A673 (cell line): Measurements from ENCODE around the gene VPS13D. TPM values are rescaled to one million over a fixed set of nuclear protein-coding genes. Genes with fewer than 3 reads are reported as not detected.

ENCODE experiments used
- BruUV-seq: library from RNA; stranded (reverse); fragments of 400-500 nt; replicated peaks from 2 replicates; lab custom pipeline; 2021; lab: Mats Ljungman, UMichigan
- CTCF ChIA-PET: fragments of 300-600 bp; sonication (Branson Sonifier 250); formaldehyde crosslinking; loops from one replicate; lab custom pipeline; 2022; ENCODE audit warnings: antibody characterized with exemption; lab: Charles Lee
- POLR2A ChIA-PET: fragments of 300-600 bp; sonication (Branson Sonifier 250); formaldehyde crosslinking; loops from one replicate; lab custom pipeline; 2022; ENCODE audit warnings: antibody characterized with exemption; ENCODE audit not compliant: low non-redundant PET; lab: Charles Lee
- DNase-seq: peaks from one replicate; pipeline ENCODE4 v3.0.0-alpha.2; 2015; ENCODE audit warnings: low spot score
- H3K27ac ChIP-seq: fragments of 200-600 bp; sonication (generic); 2 replicates; pipeline ENCODE4 v1.5.1; 2016; ENCODE audit warnings: mixed run types, low read depth, mild to moderate bottlenecking, mixed read lengths, antibody characterized with exemption, low read length; ENCODE audit not compliant: poor library complexity, severe bottlenecking
- H3K27me3 ChIP-seq: fragments of 200-600 bp; sonication (generic); replicated peaks from 2 replicates; pipeline ENCODE4 v1.6.1; 2017; ENCODE audit warnings: mixed run types, low read depth, mild to moderate bottlenecking, mixed read lengths, antibody characterized with exemption, low read length; ENCODE audit not compliant: insufficient read depth, poor library complexity
- H3K36me3 ChIP-seq: fragments of 200-600 bp; sonication (generic); 2 replicates; pipeline ENCODE4 v1.6.1; 2016; ENCODE audit warnings: mixed run types, mild to moderate bottlenecking, mixed read lengths, antibody characterized with exemption, low read length; ENCODE audit not compliant: insufficient read depth, poor library complexity, severe bottlenecking
- H3K4me1 ChIP-seq: fragments of 200-600 bp; sonication (generic); 2 replicates; pipeline ENCODE4 v1.6.1; 2017; ENCODE audit warnings: mixed run types, mild to moderate bottlenecking, mixed read lengths, antibody characterized with exemption, low read length; ENCODE audit not compliant: insufficient read depth, poor library complexity, severe bottlenecking
- H3K4me3 ChIP-seq: fragments of 200-600 bp; sonication (generic); 2 replicates; pipeline ENCODE4 v1.5.1; 2016; ENCODE audit warnings: low read depth, mixed run types, mild to moderate bottlenecking, mixed read lengths, low read length; ENCODE audit not compliant: poor library complexity, severe bottlenecking
- H3K9me3 ChIP-seq: fragments of 200-600 bp; sonication (generic); 2 replicates; pipeline ENCODE4 v1.6.1; 2016; ENCODE audit warnings: mixed run types, low read depth, mild to moderate bottlenecking, mixed read lengths, antibody characterized with exemption, low read length; ENCODE audit not compliant: poor library complexity, severe bottlenecking
- CTCF ChIP-seq: fragments of 300-800, 200-600 bp; sonication (generic); conservative IDR thresholded peaks from 2 replicates; pipeline ENCODE4 v1.5.1; 2017; ENCODE audit warnings: low read depth, mild to moderate bottlenecking, antibody characterized with exemption, low read length, moderate library complexity, mixed read lengths
- EZH2 ChIP-seq: fragments of 200-600 bp; sonication (generic); IDR thresholded peaks from 2 replicates; pipeline ENCODE4 v1.6.1; 2017; ENCODE audit warnings: borderline replicate concordance, low read depth, mild to moderate bottlenecking, mixed read lengths, antibody characterized with exemption, low read length; ENCODE audit not compliant: poor library complexity, severe bottlenecking
- intact Hi-C: fragments of 100-400 bp; cut with micrococcal nuclease; formaldehyde crosslinking; loops from one replicate; pipeline ENCODE4 v1.10.0; 2022; ENCODE audit not compliant: unreplicated experiment
- total RNA-seq: library from RNA; stranded (reverse); gene quantifications from 2 replicates; pipeline ENCODE4 v1.2.3, GENCODE V29; 2021

Gene VPS13D
- total RNA-seq, 1 experiment from 2014 or later: 32.5 TPM

GRCh38 chr1:12296623-12297022 lies 66.8 kb downstream of the VPS13D start:
- no TSS peak for BruUV-seq

GRCh38 chr1:12300706-12301105 lies 70.9 kb downstream of the VPS13D start:
- no peaks in the 10 kb centered on the region for H3K9me3 ChIP-seq
- H3K4me1 ChIP-seq: peaks cover 12% of the 10 kb centered on the region
- no peaks in the 10 kb centered on the region for H3K27me3 ChIP-seq
- POLR2A ChIA-PET: no interaction called here
- BruUV-seq: no TSS peak
- DNase-seq: no peak
- intact Hi-C loops: no loop called here
- no peak for TF ChIP-seq EZH2
- no peak for TF ChIP-seq CTCF
- H3K36me3 ChIP-seq: peaks cover 5% of the 10 kb centered on the region
- CTCF ChIA-PET: no interaction called here
- H3K27ac ChIP-seq: no peak overlapping the region
- H3K4me3 ChIP-seq: no peak overlapping the region

More at GRCh38 chr1:12296623-12297022, 66.8 kb downstream of the VPS13D start:
- no peaks in the 10 kb centered on the region for H3K4me1 ChIP-seq
- ChIA-PET POLR2A (no interaction called here), CTCF (no interaction called here)
- peak overlapping the region; percentile 1 for H3K27ac ChIP-seq
- H3K27me3 ChIP-seq: no peaks in the 10 kb centered on the region
- intact Hi-C loops: no loop called here
- TF ChIP-seq CTCF (no peak), EZH2 (no peak)
- no peak for DNase-seq
- no peak overlapping the region for H3K4me3 ChIP-seq
- no peaks in the 10 kb centered on the region for H3K9me3 ChIP-seq
- H3K36me3 ChIP-seq: peaks cover 13% of the 10 kb centered on the region

- Histone ChIP-seq H3K27me3 (no peaks in the 10 kb centered on the region), H3K27ac (no peak overlapping the region), H3K9me3 (no peaks in the 10 kb centered on the region), H3K36me3 (peaks cover 11% of the 10 kb centered on the region), H3K4me3 (no peak overlapping the region), H3K4me1 (peaks cover 12% of the 10 kb centered on the region)
- ChIA-PET CTCF (no interaction called here), POLR2A (no interaction called here)
- TF ChIP-seq EZH2 (no peak), CTCF (no peak)
- DNase-seq: no peak
- intact Hi-C loops: no loop called here
- BruUV-seq: no TSS peak
These were observed 71.8 kb downstream of the VPS13D start for GRCh38 chr1:12301518-12302237.
